Activated naive CD4-positive, alpha-beta T cell treated with anti-CD3 and anti-CD28 coated beads, Interleukin-2, amount 50 U/mL, for 16 hours (primary cell): ENCODE data around the gene NCOA1.
"Not testable (repeated sequence)": the region's sequence is repeated elsewhere in the genome, so short reads cannot be mapped to it uniquely, and the experiment has no call there.

Experiments used
- DNase-seq: peaks from one replicate; pipeline ENCODE4 v3.0.0-alpha.2; 2020

NCOA1 gene

DNA sequence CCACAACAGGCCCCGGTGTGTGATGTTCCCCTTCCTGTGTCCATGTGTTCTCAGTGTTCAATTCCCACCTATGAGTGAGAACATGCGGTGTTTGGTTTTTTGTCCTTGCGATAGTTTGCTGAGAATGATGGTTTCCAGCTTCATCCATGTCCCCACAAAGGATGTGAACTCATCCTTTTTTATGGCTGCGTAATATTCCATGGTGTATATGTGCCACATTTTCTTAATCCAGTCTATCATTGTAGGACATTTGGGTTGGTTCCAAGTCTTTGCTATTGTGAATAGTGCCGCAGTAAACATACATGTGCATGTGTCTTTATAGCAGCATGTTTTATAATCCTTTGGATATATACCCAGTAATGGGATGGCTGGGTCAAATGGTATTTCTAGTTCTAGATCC lies 309.4 kb downstream of the NCOA1 start:
- DNase-seq, result not testable (repeated sequence)

GRCh38 chr2:24805811-24806660 lies 315.0 kb downstream of the NCOA1 start:
- DNase-seq, result not testable (repeated sequence)

GRCh38 chr2:24806661-24807036 lies 315.6 kb downstream of the NCOA1 start:
- DNase-seq, result no peak

- DNase-seq, result no peak
Measured at GRCh38 chr2:24809316-24810007, 318.4 kb downstream of the NCOA1 start.

- DNase-seq, result no peak
Measured at GRCh38 chr2:24813691-24814137, 322.7 kb downstream of the NCOA1 start.

GRCh38 chr2:24814516-24814915 lies 323.5 kb downstream of the NCOA1 start:
- DNase-seq, result no peak

- DNase-seq, result no peak
Measured at GRCh38 chr2:24815171-24815570, 324.1 kb downstream of the NCOA1 start.

GRCh38 chr2:24816404-24816803 lies 325.4 kb downstream of the NCOA1 start:
- no peak for DNase-seq

DNA sequence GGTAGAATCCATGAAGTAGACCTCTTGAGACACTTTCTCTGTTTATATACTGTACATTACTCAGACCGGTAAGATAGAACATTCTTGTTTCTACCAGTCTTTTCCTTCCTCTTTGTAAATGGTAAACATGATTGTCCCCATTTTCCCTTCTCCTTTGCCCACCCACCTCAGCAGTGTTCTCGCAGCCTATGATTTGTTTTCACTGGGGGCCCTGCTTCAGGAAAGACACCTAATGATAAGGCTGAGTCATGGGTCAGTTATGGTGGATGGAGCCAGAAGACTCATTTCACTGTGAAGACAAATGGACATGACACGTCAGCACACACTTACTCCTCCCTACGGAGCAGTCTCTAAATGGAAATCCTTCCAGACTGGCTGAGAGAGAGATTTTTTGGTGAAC lies 325.8 kb downstream of the NCOA1 start:
- DNase-seq, result no peak

GRCh38 chr2:24818721-24819167 lies 327.7 kb downstream of the NCOA1 start:
- no peak for DNase-seq

GRCh38 chr2:24819442-24820174 lies 328.6 kb downstream of the NCOA1 start:
- DNase-seq, result no peak

DNA sequence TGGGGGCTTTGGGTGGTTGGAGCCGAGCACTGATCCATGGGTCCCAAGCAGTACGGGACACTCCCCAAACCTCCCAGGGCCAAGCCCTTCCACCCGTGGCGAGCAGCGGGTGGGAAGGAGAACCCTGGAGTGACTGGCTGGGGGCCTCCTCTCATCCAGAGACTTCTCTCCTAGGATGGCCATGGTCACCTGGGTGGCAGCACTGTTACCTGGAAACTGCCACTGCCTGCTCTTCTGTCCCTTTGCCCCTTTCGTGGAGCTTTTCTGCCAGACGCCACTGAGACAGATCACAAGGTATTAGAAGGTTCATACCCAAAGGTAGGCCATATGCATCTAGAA lies 329.1 kb downstream of the NCOA1 start:
- no peak for DNase-seq
